GM21737 (cell line): ENCODE measurements around the gene EXOC4.

Source experiments
- ATAC-seq: cut with Tn5 transposase; IDR thresholded peaks from one replicate; pipeline ENCODE4 v1.9.1; 2021; ENCODE audit warnings: mild to moderate bottlenecking, moderate library complexity; ENCODE audit not compliant: unreplicated experiment

The EXOC4 gene

GRCh38 chr7:133741078-133741477, 488.2 kb downstream of the EXOC4 start:
- ATAC-seq: no peak

GRCh38 chr7:133741703-133742102, 488.8 kb downstream of the EXOC4 start:
- no peak for ATAC-seq

- ATAC-seq: no peak
These were observed 490.0 kb downstream of the EXOC4 start for GRCh38 chr7:133742709-133743538.

DNA sequence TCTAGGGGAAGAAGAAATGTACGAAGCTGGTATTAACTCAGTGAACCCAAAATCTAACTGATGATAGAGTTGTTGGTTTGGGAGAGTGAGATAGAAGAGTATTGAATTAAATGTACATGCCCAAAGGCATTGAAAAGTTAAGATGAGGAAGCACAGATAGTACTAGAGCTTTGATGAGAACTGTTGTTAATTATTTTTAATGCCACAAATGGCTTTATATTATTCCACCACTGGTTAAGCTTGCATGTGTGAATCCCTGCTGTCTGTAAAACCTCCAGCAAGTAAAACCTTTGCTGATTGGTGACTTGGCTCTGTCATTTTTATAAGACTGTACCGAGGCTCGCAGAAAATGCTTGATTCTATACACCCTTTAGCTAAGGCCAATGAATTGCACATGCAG, 491.6 kb downstream of the EXOC4 start:
- ATAC-seq: no peak

DNA sequence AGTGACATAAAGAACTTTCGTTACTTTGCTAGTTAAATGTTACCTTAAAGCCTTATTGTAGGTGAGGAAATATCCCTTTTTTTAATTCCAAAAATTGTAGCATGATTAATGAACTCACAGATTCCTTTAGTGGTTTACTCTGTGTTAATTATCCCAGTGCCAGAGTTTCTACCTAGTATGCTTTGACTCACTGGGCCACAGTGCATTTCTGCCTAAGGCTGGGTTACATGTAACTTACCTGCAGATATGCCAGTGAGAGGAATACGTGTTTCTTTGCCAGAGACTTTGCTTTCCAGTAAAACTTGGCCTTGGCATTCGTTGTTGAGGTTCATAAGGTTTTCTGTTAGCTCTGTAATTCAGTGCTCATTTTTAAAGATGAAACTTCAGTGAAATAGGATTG, 493.4 kb downstream of the EXOC4 start:
- ATAC-seq: no peak

DNA sequence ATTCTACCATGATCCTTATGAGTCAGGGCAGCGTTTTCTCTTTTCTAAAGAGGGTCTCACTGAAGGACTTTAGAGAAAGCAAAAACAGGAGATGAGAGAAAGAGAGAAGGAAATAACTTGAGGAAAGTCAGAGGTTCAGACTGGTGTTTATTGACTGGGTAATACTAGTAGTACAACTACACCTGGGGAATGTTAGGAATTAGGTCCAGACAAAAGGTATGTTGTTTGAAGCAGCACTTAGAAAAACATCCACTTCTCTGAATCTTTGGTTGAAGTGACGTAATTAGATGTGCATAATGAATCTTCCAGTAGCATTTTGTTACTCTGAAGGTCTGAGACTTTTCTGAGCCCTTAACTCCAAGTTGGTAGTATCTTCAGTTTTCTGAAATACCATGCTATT, 494.0 kb downstream of the EXOC4 start:
- ATAC-seq: no peak

GRCh38 chr7:133748443-133749407, 495.8 kb downstream of the EXOC4 start:
- ATAC-seq: no peak

DNA sequence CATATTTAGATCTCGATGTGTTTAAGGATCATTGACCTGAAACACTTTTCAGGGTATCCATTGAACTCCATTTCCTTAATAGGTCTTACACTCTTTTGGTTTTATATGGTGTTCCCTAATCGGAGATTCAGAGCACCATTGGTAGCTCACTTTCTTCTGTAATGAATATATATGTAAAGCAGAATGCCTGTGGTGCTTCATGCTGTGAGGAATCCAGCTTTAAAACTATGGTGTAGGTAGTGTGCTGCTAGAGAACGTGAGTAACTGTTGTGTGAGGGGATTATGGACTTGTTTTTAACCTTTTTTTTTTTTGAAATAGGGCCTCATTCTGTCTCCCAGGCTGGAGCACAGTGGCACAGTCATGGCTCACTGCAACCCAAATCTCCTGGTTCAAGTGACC, 497.4 kb downstream of the EXOC4 start:
- no peak for ATAC-seq

GRCh38 chr7:133751079-133751478, 498.2 kb downstream of the EXOC4 start:
- no peak for ATAC-seq

GRCh38 chr7:133753513-133753912, 500.6 kb downstream of the EXOC4 start:
- ATAC-seq: no peak

DNA sequence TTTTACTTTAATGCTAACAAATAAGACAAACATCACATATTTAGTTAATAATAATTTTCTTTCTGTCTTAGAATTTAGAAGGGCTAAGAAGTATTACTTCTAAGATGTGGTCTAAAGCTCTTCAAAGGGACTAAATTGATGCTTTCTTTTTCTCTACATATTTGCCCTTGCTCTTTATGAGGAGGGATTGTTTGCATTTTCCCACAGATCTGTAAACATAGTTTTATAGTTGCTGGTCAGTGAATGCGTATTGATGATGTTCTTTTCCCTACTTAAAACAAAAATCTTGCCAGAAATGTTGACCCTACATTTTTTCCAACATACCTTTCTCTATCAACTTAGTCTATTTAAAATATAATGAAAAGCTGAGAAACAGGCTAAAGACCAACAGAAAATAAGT, 501.8 kb downstream of the EXOC4 start:
- ATAC-seq: no peak

- ATAC-seq: no peak
These were observed 503.0 kb downstream of the EXOC4 start for GRCh38 chr7:133755901-133756300.

DNA sequence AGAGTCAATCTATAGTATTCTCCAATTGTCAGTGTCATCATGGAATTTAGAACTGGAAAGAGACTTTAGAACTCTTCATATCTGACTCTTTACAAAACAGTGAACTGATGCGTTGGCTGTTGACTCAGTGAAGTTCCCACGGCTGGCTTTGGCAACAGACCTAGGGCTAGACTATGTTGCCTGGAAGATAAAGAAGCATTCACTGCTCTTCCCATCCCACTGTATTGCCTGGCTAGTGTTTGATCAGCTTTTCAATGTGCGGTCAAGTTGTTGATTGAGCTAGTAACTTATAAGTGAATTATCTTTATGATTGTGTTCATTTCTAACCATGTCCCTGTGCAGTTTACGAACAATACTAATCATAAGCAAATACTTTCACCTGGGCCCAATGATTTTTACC, 508.6 kb downstream of the EXOC4 start:
- no peak for ATAC-seq

GRCh38 chr7:133763076-133763640, 510.3 kb downstream of the EXOC4 start:
- ATAC-seq: no peak

GRCh38 chr7:133769668-133770067, 516.8 kb downstream of the EXOC4 start:
- no peak for ATAC-seq

DNA sequence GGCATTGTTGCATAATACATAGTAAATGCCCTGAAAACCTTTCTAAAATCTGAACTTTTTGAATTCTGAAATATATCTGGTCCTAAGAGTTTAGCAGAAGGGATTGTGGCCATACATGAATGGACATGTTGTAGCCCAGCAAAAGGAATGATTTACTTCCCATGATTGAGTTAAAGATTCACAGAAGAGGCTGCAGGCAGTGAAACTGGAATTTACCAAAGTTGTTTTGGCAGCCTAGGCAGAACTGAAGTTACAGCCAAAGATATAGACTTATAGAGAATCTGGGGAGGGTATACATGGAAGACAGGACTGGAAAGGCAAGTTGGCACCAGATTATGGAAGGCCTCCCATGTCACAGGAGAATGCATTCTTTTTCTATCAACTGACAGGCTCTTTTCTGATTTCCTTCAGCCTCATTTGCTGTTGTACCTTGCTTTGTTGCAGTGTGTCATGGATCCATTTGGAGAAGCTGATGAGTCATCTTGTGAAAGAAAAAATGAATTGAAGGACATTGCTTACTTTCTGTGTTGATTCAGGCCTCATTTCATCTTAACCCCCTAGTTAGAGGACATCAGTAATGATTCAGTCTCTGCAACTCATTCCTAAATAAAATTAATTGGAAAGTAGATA, 518.1 kb downstream of the EXOC4 start:
- ATAC-seq: no peak

- ATAC-seq: no peak
These were observed 519.0 kb downstream of the EXOC4 start for GRCh38 chr7:133771788-133772419.

- no peak for ATAC-seq
These were observed 520.7 kb downstream of the EXOC4 start for GRCh38 chr7:133773601-133774000.

- ATAC-seq: no peak
These were observed 522.3 kb downstream of the EXOC4 start for GRCh38 chr7:133775201-133775600.

- ATAC-seq: no peak
These were observed 523.4 kb downstream of the EXOC4 start for GRCh38 chr7:133776266-133776665.

DNA sequence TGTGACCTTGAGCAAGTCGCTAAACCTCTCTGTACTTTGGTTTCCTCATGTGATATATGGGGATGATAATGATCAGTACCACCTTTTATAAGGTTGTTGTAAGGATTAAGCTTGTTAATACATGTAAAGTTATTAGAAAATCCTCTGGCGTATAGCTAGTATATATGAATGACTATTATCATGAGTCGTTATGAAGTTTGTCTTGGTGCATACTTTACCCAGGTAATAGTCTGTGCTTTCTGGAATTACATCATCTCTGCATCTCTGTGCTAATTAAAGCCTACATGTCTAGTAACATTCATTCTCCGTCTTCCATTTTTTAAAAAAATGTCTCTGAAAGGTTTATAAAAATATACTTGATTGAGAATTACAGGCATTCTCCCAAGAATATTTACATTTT, 524.8 kb downstream of the EXOC4 start:
- no peak for ATAC-seq
